K562 (cell line): ENCODE results near the gene THAP12.

Experiments used
- BRD4 ChIP-seq: fragments of 200-600 bp; sonication (generic); IDR thresholded peaks from 2 replicates; pipeline ENCODE4 v1.6.1; 2017; ENCODE audit warnings: inconsistent platforms
- CBX5 ChIP-seq: IDR thresholded peaks from 2 replicates; pipeline ENCODE4 v1.6.1; 2014; ENCODE audit warnings: low read depth, borderline replicate concordance
- CHD1 ChIP-seq: fragments of 200-600 bp; sonication (generic); IDR thresholded peaks from one replicate; pipeline ENCODE4 v1.6.1; 2012; ENCODE audit warnings: mild to moderate bottlenecking, moderate library complexity, low read length, inconsistent platforms
- DMBX1 ChIP-seq: fragments of 250-450 bp; sonication (Bioruptor Pico); IDR thresholded peaks from 2 replicates; pipeline ENCODE4 v1.8.0; 2022; ENCODE audit warnings: inconsistent platforms, mild to moderate bottlenecking, moderate library complexity, borderline replicate concordance
- FOXP1 ChIP-seq: sonication (generic); formaldehyde crosslinking; IDR thresholded peaks from 2 replicates; pipeline ENCODE4 v1.8.0; 2022; ENCODE audit warnings: mild to moderate bottlenecking, missing genetic modification reagents
- PCBP1 ChIP-seq: fragments of 200-400 bp; formaldehyde crosslinking; IDR thresholded peaks from 2 replicates; pipeline ENCODE4 v1.6.1; 2018; ENCODE audit warnings: mild to moderate bottlenecking, low read depth, low read length; ENCODE audit not compliant: poor library complexity, severe bottlenecking
- POLR2A ChIP-seq: fragments of 450-650 bp; conservative IDR thresholded peaks from 2 replicates; pipeline ENCODE4 v1.6.1; 2016
- RNF2 ChIP-seq: sonication (generic); IDR thresholded peaks from 2 replicates; pipeline ENCODE4 v1.6.1; 2016
- XRCC5 ChIP-seq: fragments of 200-400 bp; formaldehyde crosslinking; IDR thresholded peaks from 2 replicates; pipeline ENCODE4 v1.6.1; 2017; ENCODE audit warnings: low read depth, mild to moderate bottlenecking, low read length
- ZEB2 ChIP-seq: fragments of 450-650 bp; IDR thresholded peaks from 2 replicates; pipeline ENCODE4 v1.6.1; 2016
- ZNF121 ChIP-seq: sonication (generic); formaldehyde crosslinking; conservative IDR thresholded peaks from 2 replicates; pipeline ENCODE4 v1.8.0; 2022; ENCODE audit warnings: missing genetic modification reagents
- TF ChIP-seq, protein P1 (sequence below): fragments of 250-450 bp; sonication (Bioruptor Pico); IDR thresholded peaks from 2 replicates; pipeline ENCODE4 v1.4.0; 2020
- TF ChIP-seq, protein P2 (sequence below), 3 experiments: IDR thresholded peaks in 2 of 3; conservative IDR thresholded peaks in 1 of 3; 2 replicates each; pipeline ENCODE4 v1.5.1; 2011 to 2012; ENCODE audit warnings: low read length in 3 of 3, mild to moderate bottlenecking in 3 of 3, control low read depth in 2 of 3, improper control_type of control experiment in 1 of 3, inconsistent platforms in 1 of 3, low read depth in 1 of 3, mixed read lengths in 1 of 3, moderate library complexity in 1 of 3; ENCODE audit not compliant: insufficient read depth in 2 of 3

DNA sequence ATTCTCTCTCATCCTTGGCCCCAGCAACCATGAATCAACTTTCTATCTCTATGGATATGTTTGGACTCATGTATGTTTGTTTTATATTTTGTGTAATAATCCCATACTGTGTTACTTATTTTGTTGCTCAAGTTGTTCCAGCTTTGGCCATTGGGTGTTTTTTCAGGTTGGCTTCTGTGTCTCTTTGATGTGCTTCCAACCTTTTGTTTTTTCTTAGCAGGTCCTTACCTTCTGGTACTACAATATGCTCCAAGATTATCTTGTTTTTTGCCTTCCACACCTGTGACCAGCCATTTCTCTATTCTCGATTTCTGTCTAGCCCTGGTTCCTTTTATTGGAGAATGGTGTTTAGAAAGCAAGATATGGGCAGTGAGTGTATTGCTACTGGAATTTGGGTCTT is 14.4 kb upstream of the THAP12 start:
- no peak for TF ChIP-seq RNF2
- TF ChIP-seq CHD1 = no peak
- TF ChIP-seq PCBP1 = no peak
- TF ChIP-seq, protein P1, sequence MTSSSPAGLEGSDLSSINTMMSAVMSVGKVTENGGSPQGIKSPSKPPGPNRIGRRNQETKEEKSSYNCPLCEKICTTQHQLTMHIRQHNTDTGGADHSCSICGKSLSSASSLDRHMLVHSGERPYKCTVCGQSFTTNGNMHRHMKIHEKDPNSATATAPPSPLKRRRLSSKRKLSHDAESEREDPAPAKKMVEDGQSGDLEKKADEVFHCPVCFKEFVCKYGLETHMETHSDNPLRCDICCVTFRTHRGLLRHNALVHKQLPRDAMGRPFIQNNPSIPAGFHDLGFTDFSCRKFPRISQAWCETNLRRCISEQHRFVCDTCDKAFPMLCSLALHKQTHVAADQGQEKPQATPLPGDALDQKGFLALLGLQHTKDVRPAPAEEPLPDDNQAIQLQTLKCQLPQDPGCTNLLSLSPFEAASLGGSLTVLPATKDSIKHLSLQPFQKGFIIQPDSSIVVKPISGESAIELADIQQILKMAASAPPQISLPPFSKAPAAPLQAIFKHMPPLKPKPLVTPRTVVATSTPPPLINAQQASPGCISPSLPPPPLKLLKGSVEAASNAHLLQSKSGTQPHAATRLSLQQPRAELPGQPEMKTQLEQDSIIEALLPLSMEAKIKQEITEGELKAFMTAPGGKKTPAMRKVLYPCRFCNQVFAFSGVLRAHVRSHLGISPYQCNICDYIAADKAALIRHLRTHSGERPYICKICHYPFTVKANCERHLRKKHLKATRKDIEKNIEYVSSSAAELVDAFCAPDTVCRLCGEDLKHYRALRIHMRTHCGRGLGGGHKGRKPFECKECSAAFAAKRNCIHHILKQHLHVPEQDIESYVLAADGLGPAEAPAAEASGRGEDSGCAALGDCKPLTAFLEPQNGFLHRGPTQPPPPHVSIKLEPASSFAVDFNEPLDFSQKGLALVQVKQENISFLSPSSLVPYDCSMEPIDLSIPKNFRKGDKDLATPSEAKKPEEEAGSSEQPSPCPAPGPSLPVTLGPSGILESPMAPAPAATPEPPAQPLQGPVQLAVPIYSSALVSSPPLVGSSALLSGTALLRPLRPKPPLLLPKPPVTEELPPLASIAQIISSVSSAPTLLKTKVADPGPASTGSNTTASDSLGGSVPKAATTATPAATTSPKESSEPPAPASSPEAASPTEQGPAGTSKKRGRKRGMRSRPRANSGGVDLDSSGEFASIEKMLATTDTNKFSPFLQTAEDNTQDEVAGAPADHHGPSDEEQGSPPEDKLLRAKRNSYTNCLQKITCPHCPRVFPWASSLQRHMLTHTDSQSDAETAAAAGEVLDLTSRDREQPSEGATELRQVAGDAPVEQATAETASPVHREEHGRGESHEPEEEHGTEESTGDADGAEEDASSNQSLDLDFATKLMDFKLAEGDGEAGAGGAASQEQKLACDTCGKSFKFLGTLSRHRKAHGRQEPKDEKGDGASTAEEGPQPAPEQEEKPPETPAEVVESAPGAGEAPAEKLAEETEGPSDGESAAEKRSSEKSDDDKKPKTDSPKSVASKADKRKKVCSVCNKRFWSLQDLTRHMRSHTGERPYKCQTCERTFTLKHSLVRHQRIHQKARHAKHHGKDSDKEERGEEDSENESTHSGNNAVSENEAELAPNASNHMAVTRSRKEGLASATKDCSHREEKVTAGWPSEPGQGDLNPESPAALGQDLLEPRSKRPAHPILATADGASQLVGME = no peak
- no peak for TF ChIP-seq POLR2A
- TF ChIP-seq FOXP1 (CRISPR knock-in tag) = no peak
- TF ChIP-seq, protein P2, sequence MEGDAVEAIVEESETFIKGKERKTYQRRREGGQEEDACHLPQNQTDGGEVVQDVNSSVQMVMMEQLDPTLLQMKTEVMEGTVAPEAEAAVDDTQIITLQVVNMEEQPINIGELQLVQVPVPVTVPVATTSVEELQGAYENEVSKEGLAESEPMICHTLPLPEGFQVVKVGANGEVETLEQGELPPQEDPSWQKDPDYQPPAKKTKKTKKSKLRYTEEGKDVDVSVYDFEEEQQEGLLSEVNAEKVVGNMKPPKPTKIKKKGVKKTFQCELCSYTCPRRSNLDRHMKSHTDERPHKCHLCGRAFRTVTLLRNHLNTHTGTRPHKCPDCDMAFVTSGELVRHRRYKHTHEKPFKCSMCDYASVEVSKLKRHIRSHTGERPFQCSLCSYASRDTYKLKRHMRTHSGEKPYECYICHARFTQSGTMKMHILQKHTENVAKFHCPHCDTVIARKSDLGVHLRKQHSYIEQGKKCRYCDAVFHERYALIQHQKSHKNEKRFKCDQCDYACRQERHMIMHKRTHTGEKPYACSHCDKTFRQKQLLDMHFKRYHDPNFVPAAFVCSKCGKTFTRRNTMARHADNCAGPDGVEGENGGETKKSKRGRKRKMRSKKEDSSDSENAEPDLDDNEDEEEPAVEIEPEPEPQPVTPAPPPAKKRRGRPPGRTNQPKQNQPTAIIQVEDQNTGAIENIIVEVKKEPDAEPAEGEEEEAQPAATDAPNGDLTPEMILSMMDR (IDR thresholded peaks at IDR 0.05 in 2 of 3, conservative IDR thresholded peaks at IDR 0.05 in 1 of 3; ENCODE audit: insufficient read depth in 2 of 3, low read depth in 1 of 3, low read length in 3 of 3) = no peak
- TF ChIP-seq XRCC5 = no peak
- TF ChIP-seq CBX5 = no peak
- TF ChIP-seq ZEB2 = no peak
- TF ChIP-seq DMBX1 (CRISPR knock-in tag) = no peak
- no peak for TF ChIP-seq BRD4
- TF ChIP-seq ZNF121 (CRISPR knock-in tag) = no peak
